ENCODE results near the gene KCNN4.
"Not testable (repeated sequence)": the region's sequence is repeated elsewhere in the genome, so short reads cannot be mapped to it uniquely, and the experiment has no call there.

KCNN4 gene

DNA sequence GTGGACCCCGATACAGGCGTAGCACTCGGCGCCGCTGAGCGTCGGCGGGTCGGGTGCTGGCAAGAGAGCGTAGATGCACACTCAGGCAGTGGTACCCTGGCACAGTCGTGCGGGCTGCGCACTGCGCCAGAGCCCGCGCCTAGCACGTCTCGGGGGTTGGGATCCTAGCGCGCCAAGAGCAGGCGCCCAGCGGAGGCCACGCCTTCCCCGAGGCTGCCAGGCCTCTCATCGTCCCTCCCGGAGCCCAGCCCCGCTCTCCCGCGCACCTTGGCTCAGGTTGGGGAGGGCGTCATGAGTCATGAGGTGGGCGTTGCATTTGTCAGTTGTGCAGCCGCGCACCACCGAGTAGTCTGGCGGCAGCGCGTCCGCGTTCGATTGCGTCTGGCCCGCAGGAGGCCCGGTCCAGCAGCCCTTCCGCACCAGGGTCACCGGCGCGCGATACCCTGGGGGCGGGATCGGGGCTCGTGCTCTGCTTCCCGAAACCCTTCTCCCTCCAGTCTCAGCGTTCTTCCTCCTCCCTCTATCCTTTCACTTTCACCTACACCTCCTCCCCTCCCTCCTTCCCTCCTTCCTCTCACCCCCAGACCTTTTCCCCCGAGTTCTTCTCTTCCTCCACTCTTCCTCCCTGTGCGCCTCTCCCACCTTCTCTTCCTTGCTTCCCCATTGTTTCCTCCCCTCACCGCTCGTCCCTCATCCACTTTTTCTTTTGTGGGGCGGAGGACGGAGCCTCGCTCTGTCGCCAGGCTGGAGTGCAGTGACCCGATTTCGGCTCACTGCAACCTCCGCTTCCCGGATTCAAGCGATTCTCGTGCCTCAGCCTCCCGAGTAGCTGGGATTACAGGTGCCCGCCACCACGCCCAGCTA is 18.0 kb upstream of the KCNN4 start:
- DNase-seq (ENCODE audit: low spot score): no peak

DNA sequence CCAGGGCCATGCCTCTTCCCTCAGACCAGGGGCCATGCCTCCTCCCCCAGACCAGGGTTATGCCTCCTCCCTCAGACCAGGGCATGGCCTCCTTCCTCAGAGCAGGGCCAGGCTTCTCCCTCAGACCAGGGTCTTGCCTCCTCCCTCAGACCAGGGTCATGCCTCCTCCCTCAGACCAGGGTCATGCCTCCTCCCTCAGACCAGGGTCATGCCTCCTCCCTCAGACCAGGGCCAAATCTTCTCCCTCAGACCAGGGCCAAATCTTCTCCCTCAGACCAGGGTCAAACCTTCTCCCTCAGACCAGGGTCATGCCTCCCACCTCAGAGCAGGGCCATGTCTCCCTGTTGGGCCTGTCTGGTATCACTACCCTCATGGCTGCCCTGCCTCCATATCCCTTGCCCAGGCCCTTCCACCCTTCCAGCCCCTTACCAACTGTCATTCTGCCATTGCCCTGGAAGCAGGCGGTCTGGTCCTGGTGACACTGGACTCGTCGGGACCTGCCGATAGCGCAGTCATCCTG is 17.3 kb upstream of the KCNN4 start:
- no peak for DNase-seq (ENCODE audit: low spot score)

DNA sequence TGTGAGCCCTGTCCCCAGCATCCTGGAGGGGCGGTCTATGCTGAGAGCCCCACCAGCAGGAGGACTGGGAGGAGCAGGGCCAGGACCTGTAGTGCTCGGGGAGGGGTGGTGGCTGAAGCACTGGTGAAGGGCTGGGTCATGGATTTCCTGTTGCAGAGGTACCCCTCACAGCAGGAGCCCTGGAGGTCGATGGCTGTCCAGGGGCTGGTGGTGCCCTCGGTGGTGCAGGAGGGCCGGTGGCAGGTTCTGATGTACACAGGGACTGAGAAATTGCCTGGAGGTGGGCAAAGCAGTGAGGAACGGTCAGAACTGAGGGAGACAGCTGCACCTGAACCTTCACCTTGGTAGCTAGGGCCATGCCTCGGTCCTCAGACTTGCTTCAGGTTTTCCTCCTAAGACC is 16.8 kb upstream of the KCNN4 start:
- DNase-seq (ENCODE audit: low spot score): no peak

DNA sequence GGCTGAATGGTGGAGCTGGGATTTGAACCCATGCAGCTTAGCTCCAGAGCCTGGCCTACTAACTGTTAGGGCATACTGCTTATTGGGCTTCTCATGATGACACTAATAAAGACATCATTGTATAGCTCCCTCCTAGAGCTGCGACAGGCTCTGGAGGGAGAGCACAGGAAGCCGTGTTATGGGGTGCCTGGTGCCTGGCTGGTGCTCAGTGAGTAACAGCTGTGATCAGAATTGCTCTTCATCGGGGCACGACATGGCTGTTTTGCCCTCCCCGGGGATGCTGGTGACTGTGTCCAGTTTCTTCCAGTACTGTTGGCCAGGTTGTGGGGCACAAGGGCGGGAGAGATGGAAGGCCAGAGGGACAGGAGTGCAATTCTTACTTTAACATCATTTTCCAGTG is 16.3 kb upstream of the KCNN4 start:
- no peak for DNase-seq (ENCODE audit: low spot score)

DNA sequence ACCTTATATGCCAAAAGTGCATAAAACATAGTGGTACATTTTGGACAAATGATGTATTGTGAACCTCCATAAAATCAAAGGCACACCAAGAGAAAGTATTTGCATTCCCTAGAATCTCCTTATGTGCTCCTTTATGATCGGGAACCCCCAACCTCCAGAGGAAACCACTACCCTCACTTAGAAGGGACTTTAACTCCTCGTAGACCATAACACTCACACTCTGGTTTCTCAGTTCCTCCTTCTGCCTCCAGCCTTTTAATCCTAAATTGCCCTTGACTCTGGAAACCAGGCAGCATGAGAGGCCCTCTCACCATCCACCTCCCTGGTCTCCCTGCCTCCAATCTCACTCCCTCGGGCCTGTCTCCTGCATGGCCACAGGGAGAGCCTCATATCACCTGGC is 9.8 kb upstream of the KCNN4 start:
- no peak for DNase-seq (ENCODE audit: low spot score)

DNA sequence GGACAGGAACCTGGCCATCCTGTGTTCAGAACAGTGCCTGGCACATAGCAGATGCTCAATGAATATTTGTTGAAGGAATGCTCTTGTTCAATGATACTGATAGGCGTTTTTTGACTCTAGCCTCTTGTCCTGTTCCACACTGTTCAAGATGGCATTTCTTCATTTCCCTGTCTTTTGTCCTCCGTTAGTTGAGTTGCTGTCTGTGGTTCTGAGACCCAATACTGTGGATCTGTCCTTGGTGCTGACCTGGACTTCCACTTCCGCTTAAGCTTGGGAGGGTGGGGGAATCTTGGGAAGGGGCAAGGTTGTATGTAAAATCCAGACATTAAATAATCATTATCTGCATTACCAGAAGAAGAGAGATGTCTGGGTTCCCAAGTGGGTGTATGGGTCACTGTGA is 8.3 kb upstream of the KCNN4 start:
- DNase-seq (ENCODE audit: low spot score): no peak

DNA sequence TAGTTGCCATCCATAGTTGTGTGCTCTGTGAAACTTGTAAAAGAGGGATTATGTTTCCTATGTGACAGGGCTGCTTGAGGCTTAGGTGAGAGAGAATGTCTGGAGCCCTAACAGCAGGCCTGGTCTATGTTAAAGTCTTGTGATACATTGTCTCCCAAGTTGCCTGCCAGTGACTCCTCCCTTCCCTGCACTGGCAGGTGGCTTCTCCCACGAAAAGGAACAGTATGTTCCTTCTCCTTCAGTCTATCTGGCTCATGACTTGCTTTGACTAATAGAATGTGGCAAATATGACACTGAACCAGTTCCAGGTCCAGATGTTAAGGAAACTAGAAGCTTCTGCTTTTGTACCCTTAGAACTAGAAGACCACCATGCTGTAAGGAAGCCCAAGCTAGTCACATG is 5.9 kb upstream of the KCNN4 start:
- DNase-seq (ENCODE audit: low spot score): no peak

DNA sequence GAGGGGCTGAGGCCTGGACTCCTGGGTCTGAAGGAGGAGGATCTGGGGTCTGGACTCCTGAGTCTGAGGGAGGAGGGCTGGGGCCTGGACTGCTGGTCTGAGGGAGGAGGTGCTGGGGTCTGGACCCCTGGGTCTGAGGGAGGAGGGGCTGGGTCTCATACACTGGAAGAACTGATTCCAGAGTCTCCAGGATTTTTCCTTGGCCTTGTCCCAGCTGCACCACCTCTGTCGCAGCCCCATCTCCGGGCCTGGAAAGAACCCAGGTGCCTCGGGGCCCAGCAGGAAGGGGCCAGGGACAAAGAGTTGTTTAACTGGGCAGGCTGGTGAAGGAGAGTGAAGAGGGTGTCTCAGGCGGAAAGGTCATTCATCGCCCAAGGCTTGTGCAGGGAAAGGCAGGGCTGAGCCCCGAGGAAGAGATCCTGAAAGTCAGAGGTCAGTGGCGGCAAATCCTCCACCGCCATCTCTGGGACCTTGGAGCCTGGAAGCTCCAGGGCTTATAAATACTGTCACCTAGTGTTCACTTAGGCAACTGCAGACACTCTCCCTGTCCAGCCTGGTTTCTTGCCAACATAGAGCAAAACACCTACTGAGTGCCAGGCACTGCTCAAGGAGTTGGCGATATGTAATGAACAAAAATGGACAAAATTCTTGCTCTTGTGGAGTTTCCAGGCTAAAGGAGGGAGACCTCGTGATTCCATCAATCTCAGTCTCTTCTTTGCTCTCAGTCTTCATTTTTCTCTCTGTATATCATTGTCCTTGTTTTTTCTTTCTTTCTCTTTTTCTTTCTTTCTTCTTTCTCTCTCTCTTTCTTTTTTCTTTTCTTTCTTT is 4.4 kb upstream of the KCNN4 start:
- DNase-seq (ENCODE audit: low spot score): peak; percentile 92

DNA sequence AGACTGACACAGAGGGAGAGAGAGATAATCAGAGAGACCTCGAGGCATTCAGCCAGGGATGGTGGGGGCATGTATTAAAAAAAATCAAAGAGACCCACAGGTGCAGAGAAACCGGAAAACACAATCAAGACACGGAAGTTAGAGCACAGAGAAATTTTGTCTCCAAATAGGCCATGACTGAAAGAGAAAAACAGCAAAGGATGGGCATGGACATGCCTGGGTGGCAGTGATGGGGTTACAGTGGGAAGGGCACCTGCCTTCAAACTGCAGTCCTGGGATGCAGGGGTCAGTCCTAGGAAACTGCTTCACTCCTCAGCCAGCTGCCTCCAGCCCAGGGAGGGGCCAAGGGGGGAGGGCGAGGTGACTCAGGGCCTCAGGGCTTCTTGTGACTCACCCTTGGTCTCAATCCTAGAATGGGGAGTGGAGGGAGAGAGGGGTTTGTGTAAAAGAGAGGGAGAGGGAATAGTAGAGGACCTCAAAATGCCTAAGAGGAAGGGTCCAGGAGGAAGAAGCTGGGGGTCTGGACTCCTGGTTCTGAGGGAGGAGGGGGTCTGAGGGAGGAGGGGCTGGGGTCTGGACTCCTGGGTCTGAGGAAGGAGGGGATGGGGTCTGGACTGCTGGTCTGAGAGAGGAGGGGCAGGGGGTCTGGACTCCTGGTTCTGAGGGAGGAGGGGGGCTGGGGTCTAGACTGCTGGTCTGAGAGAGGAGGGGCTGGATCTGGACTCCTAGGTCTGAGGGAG is 3.6 kb upstream of the KCNN4 start:
- DNase-seq (ENCODE audit: low spot score): peak; percentile 79

DNA sequence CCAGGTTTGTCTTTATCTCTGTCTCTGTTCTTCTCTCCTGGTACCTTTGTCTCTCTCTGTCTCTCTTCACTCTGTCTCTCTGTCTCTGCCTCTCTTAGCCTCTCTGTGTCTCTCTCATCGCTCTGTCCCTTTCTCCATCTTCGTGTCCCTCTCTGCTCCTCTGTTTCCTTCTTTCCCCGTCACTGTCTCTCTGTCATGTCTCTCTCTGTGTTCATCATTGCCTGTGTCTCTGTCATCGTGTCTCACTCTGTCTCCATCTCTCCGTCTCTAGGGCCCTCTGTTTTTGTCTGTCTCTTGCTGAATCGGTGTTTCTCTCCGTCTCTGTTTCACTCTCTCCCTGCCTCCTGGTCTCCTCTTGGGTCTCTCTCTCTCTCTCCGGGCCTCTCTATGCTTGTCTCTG is 2.9 kb upstream of the KCNN4 start:
- no peak for DNase-seq (ENCODE audit: low spot score)

DNA sequence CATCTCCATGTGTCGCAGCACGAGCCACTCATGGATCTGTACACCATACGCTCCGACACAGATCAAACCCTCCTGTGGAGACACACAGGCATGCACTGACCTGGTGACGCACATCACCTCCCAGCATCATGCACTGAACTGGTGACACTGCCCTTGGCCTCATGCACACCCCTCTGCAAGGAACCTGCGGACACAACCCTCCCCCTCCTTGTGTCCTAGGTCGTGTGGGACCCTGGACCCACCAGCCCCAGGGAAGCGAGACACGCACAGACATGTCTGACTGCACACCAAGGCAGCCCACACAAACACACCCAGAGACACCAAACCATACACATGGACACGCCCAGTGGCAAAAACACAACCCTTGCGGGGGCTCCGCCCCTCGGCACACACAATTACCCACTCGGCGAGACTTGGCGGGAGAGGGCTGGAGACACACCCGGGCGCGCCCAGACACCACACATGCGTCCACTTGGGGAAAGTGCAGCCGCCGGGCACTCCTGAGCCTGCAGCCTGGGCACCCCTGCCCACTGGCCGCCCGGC is 2.0 kb upstream of the KCNN4 start:
- peak; percentile 80 for DNase-seq (ENCODE audit: low spot score)

DNA sequence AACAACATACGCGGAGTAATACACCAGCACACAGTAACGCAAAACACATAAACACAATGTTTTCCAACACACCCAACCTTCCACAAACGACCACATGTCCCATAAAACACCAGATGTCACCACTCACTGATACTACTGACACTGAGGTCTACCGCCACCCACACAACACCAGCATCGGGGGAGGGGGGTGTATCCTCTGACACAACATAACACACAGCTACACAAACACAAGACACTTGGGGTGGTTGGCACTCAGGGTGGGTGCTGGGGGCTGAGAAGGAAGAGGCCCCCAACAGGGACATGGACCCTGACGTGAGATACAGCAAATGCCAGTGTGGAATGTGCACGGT is 1.5 kb upstream of the KCNN4 start:
- no peak for DNase-seq (ENCODE audit: low spot score)

DNA sequence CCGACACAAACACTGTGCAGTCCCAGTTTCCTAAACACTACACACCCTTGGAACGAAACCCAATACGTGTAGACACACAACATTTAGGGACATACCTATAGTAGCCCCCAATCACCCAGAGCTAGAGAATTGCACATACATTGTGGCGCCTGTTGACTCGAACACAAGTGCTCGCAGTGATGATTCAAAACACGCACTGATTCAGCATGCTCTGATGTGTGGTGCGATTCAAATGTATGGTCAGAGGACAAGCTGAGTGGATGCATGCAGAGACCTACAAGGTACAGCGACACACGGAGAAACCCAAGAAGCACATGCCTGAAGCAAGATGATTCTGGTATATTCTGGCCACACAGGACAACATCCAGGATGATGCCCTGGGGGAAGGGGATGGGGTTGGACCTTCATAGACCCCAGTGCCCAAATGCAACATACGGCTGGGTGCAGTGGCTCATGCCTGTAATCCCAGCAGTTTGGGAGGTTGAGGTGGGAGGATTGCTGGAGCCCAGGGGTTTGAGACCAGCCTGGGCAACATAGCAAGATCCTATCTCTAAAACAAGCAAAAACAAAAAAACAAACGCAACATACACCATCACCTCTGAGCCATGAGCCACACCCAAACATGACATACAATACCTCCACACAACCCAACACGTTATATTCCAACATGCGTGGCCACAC is 997 bp upstream of the KCNN4 start:
- DNase-seq (ENCODE audit: low spot score): no peak

DNA sequence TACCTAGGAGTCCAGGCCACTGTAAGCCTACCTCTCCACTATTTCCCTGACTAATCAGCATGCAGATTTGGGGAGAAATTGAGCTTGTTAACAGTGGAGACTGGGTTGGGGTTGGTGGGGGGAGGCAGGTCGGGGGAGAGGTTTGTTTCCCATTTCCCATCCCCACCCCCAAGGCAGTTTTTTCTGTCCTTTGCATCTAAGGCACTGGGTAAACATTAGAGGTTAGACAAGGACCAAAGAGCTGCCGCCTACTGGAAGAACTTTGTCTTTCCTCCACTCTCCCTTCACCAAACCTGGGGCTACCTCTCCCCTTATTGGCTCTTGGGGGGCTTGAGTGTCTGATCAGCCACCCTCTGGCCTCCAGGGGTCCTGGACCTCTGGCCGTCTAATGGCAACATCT is 953 bp downstream of the KCNN4 start:
- peak; percentile 81 for DNase-seq (ENCODE audit: low spot score)

DNA sequence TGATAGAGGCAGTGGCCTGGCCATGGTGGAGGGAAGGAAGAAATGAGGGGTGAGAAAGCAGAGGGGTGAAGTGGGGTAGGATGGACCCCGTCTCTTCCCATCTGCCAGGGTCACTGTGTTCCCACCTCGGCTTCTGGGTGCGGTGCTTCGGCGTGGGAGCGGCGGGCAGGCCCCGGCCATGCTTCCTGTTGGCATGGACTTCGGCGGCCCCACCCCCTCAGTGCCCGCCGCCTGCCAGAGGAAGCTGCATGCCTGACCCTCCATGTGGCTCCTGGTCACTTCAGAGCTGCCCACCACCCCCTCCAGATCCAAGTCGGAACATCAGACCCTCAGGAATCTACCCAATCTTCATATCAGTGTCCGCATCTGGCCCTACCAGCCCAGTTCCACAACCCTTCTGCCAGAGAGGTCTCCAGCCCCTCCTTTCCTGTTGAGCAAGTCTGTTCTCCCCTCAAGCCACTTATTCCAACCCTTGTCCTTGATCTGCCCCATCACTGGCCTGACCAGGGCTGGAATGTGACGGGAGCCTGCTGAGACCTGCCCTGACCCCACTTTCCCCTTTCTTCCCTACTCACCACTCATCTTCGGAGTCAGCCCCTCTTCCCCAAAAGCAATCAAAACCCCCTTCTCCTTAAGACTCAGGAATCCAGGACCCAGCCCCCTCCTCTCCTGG is 1.5 kb downstream of the KCNN4 start:
- peak; percentile 51 for DNase-seq (ENCODE audit: low spot score)

DNA sequence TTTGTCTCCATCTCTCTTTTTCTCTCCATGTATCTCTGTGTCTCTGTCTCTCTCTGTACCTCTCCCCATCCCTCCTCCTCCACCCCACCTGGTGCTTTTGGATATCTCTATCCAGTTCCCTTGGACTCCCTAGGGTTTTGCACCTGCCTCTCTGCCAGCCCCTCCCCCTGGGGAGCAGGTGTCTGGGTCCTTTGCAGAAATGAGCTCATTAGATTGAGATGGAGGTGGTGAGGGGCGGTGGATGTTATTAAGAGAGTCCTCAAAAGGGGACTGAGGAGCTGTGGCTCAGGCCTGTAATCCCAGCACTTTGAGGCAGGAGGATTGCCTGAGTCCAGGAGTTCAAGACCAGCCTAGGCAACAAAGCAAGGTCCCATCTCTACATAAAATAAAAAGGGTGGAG is 2.1 kb downstream of the KCNN4 start:
- peak; percentile 54 for DNase-seq (ENCODE audit: low spot score)

DNA sequence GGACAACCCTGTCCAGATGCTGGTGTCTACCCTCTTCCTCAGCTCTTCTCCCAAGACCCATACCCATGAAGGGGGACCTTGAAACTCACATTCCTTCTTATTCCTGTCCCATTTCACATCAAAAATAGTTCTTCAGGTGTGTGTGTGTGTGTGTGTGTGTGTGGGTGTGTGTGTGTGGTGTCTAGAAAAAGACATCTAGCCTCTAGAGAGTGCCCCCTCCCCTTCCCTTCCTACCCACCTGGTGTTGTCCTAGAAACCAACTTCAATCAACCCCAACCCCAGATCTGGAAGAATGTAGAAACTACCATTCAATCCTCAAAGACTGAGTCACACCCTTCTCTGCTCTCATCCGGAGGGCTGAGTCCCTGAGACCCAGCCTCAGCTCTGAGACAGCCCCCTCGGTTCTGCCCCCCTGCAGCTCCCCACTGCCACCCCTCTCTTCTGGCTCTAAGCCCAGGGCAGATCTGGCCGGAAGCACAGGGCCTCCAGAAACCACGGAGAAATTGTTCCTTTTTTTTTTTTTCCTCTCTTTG is 3.5 kb downstream of the KCNN4 start:
- DNase-seq (ENCODE audit: low spot score): peak; percentile 55

DNA sequence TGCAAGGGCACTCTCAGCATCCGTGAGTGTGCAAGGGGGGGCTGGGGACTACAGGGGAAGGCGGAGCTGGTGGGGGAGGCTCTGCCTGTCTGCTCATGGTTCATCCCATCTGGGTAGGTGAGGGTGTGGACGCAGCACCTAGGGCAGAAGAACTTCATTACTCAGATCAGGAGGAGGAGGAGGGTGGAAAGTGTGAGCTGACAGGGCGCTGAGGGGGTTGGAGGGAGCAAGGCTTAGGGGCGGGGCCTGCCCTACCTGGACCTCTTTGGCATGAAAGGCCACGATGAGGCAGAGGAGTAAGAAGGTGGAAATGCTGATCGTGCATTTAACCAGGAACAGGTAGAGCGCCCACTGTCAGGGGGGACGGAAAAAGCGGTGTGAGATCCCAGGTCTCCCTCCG is 4.5 kb downstream of the KCNN4 start:
- peak; percentile 59 for DNase-seq (ENCODE audit: low spot score)

DNA sequence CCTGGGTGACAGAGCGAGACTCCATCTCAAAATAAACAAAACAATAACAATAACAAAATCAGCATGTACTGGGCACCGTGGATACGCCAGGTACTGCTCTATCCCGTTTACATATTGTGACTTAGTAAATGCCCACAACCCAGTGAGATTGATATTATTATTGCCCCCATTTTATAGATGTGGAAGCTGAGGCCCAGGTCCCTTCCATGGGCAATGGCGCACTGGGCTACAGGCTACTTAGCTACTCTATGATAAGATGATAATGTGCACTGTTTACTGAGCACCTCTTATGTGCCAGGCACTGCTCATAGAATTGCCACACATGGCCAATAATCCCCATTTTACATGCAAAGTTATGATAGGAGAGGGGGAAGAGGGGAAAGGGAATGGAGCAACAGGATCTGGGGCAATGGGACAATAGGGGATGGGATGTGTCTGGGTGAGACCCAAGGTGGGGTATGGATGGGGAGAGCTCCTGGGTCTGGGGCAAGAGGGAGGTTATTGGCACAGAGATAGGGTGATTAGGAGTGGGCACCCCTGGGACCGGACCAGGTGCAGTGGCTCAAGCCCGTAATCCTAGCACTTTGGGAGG is 5.4 kb downstream of the KCNN4 start:
- peak; percentile 42 for DNase-seq (ENCODE audit: low spot score)

DNA sequence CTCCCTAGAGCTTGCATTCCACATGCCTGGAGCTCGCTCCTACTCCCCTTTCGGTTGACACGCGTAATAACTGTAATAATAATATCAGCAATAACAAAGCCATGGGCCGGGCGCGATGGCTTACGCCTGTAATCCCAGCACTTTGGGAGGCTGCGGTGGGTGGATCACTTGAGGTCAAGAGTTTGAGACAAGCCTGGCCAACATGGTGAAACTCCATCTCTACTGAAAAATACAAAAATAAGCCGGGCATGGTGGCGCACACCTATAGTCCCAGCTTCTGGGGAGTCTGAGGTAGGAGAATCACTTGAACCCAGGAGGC is 5.9 kb downstream of the KCNN4 start:
- not testable (repeated sequence) for DNase-seq (ENCODE audit: low spot score)

Measured in hematopoietic multipotent progenitor cell treated with erythropoietin and hydrocortisone succinate and interleukin-3 and kit ligand, for 17 days (in vitro differentiated cells).